Measurements from ENCODE around the gene STAMBP. TPM values are rescaled to one million over a fixed set of nuclear protein-coding genes. Genes with fewer than 3 reads are reported as not detected.
A peak's percentile ranks its signal among the peaks of the same experiment; 100 is the strongest.

The STAMBP gene
- total RNA-seq, 4 donors from 2014 or later = 22.7 to 1,127 (median 37.3) TPM

GRCh38 chr2:73921581-73921980 lies 92.8 kb downstream of the STAMBP start:
- no peaks in the 10 kb centered on the region for H3K36me3 ChIP-seq
- peaks cover 0 to 7% (median 2%) of the 10 kb centered on the region in 4 donors for H3K4me1 ChIP-seq
- H3K4me3 ChIP-seq = no peak overlapping the region
- TF ChIP-seq CTCF (IDR thresholded peaks at IDR 0.05) (no peak), POLR2AphosphoS5 (IDR thresholded peaks at IDR 0.05) (no peak), EP300 (IDR thresholded peaks at IDR 0.05; ENCODE audit: low read depth) (no peak), POLR2A (IDR thresholded peaks at IDR 0.05) (no peak)
- DNase-seq = no peak
- intact Hi-C loops (cut with DNase I; ENCODE audit: low total_unique reads) = loop anchor here (10.0 kb wide), 1 partner anchor 63 kb away; the partner anchor contains the start of gene TET3
- WGBS, 2 donors (ENCODE audit: low coverage in 1 of 2) = 80 to 93% methylated on average over 3 to 9 of the region's 9 CpGs
- peak overlapping the region in 3 of 4 donors; percentile 34 to 68 (median 60) for H3K27ac ChIP-seq
- in situ Hi-C loops (cut with MboI; ENCODE audit: low pct_ligation_motif_present in 1 of 4, low pct_unique_long_range_greater_than_20kb in 1 of 4, low sequenced_read_pairs in 3 of 4) = no loop called here
- no peaks in the 10 kb centered on the region for H3K27me3 ChIP-seq
- no peaks in the 10 kb centered on the region for H3K9me3 ChIP-seq

- intact Hi-C loops (cut with DNase I; ENCODE audit: low total_unique reads) = loop anchor here (10.0 kb wide), 1 partner anchor 62 kb away; the partner anchor contains the start of gene TET3
Measured at GRCh38 chr2:73922681-73923080, 93.9 kb downstream of the STAMBP start.

More at GRCh38 chr2:73922681-73923080, 93.9 kb downstream of the STAMBP start:
- TF ChIP-seq CTCF (IDR thresholded peaks at IDR 0.05) (no peak), POLR2AphosphoS5 (IDR thresholded peaks at IDR 0.05) (no peak), POLR2A (IDR thresholded peaks at IDR 0.05) (no peak), EP300 (IDR thresholded peaks at IDR 0.05; ENCODE audit: low read depth) (no peak)
- no peak overlapping the region for H3K27ac ChIP-seq
- in situ Hi-C loops (cut with MboI; ENCODE audit: low pct_ligation_motif_present in 1 of 4, low pct_unique_long_range_greater_than_20kb in 1 of 4, low sequenced_read_pairs in 3 of 4) = no loop called here
- H3K4me1 ChIP-seq = peaks cover 0 to 13% (median 7%) of the 10 kb centered on the region in 4 donors
- H3K36me3 ChIP-seq = no peaks in the 10 kb centered on the region
- 46 to 52% methylated on average over 3 to 5 of the region's 5 CpGs for WGBS, 2 donors (ENCODE audit: low coverage in 1 of 2)
- no peak for DNase-seq
- no peaks in the 10 kb centered on the region for H3K9me3 ChIP-seq
- no peak overlapping the region for H3K4me3 ChIP-seq
- H3K27me3 ChIP-seq = no peaks in the 10 kb centered on the region

Other genes with a start within 250 kb of the STAMBP start
- gene NAT8, start 186.5 kb upstream of the STAMBP start, total RNA-seq = 1 to 10 TPM in 2 of 4 donors, not detected in 2; 1.2 to 4.6 TPM
- gene TPRKB, start 91.6 kb upstream of the STAMBP start, total RNA-seq = 10 to 100 TPM; 10.5 to 76.2 (median 36.5) TPM
- 10 to 100 TPM in 3 of 4 donors, 1 to 10 TPM in 1; 9.2 to 35.2 (median 30.8) TPM for gene DUSP11, start 48.9 kb upstream of the STAMBP start, total RNA-seq
- not detected for gene C2orf78, start 44.8 kb upstream of the STAMBP start, total RNA-seq
- gene ACTG2, start 64.0 kb downstream of the STAMBP start, total RNA-seq = 1,000 to 10,000 TPM in 1 of 4 donors, 100 to 1,000 TPM in 3; 394 to 3,499 (median 729) TPM
- gene DGUOK, start 97.9 kb downstream of the STAMBP start, total RNA-seq = 10 to 100 TPM; 27.3 to 49.7 (median 40.3) TPM
- gene TET3, start 155.9 kb downstream of the STAMBP start, total RNA-seq = 10 to 100 TPM; 20.2 to 26.9 (median 22.5) TPM